ENCODE measurements around the gene PLA2G2D. TPM values are rescaled to one million over a fixed set of nuclear protein-coding genes. Genes with fewer than 3 reads are reported as not detected.

PLA2G2D gene
- total RNA-seq, 3 donors from 2014 or later (not counting 1 experiment from before 2014, with no cell fraction given) = not detected

DNA sequence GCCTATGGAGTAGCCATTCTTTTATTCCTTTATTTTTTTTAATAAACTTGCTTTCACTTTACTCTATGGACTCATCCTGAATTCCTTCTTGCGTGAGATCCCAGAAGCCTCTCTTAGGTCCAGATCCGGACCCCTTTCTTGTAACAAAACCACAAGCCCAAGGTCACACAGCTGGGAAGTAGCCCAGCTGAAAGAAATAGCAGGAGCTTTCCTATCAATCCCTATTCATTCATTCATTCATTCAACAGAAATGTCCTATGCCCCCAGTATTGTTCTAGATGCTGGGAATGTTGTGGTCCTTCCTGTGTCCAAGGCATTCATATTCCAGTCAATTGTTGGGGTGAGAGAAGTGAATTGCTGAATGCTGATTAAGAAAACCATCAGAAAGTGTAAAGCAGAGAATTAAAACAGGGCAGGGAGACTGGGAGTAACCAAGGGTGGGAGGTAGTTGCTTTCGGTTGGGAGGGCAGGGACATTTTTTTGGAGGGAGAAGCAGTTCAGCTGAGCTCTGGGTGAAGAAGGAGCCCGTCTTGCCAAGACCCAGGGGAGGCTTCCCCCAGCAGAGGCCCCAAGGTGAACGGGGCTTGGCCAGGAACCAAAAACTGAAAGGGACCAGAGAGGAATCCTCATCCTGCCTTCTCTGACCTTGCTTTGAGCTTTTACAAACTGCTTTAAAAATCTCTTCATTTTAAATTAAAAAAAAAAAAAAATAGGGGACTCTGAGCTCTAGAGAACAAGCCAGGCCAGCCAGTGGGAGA lies 10.8 kb downstream of the PLA2G2D start:
- Histone ChIP-seq H3K36me3 (ENCODE audit: control insufficient read depth, insufficient read depth, low read length) (no peaks in the 10 kb centered on the region), H3K4me1 (ENCODE audit: control insufficient read depth, insufficient read depth, low read length) (no peaks in the 10 kb centered on the region), H3K27ac (ENCODE audit: low read length) (no peak overlapping the region), H3K4me3 (ENCODE audit: low read length) (no peak overlapping the region), H3K9me3 (ENCODE audit: control insufficient read depth, insufficient read depth, low read length) (no peaks in the 10 kb centered on the region), H3K27me3 (ENCODE audit: control insufficient read depth, insufficient read depth, low read length) (no peaks in the 10 kb centered on the region)
- Mint-ChIP-seq H3K27me3 (ENCODE audit: low read depth in 2 of 2) (peaks cover 6 to 7% of the 10 kb centered on the region in 2 donors), H3K27ac (no peak overlapping the region), H3K9me3 (no peaks in the 10 kb centered on the region), H3K36me3 (no peaks in the 10 kb centered on the region), H3K4me3 (no peak overlapping the region), H3K4me1 (no peaks in the 10 kb centered on the region)
- 61% methylated on average over 5 of the region's 5 CpGs for WGBS (ENCODE audit: insufficient coverage)
- DNase-seq = no peak
- TF ChIP-seq, protein P1, sequence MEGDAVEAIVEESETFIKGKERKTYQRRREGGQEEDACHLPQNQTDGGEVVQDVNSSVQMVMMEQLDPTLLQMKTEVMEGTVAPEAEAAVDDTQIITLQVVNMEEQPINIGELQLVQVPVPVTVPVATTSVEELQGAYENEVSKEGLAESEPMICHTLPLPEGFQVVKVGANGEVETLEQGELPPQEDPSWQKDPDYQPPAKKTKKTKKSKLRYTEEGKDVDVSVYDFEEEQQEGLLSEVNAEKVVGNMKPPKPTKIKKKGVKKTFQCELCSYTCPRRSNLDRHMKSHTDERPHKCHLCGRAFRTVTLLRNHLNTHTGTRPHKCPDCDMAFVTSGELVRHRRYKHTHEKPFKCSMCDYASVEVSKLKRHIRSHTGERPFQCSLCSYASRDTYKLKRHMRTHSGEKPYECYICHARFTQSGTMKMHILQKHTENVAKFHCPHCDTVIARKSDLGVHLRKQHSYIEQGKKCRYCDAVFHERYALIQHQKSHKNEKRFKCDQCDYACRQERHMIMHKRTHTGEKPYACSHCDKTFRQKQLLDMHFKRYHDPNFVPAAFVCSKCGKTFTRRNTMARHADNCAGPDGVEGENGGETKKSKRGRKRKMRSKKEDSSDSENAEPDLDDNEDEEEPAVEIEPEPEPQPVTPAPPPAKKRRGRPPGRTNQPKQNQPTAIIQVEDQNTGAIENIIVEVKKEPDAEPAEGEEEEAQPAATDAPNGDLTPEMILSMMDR (IDR thresholded peaks at IDR 0.05) = no peak
- no peak for ATAC-seq
- intact Hi-C loops (cut with micrococcal nuclease) = no loop called here

DNA sequence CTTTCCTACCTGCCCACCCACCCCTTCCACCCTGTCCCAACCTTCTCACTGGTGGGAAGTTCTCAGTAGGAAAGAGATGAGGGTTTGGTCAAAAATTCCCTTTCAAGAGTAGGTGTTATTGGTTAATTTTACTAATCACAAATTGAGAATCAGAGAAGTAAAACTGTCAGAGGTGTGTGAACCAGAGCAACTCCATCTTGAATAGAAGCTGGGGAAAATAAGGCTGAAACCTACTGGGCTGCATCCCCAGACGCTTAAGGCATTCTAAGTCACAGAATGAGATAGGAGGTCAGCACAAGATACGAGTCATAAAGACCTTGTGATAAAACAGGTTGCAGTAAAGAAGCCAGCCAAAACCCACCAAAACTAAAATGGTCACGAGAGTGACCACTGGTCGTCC lies 11.5 kb downstream of the PLA2G2D start:
- Histone ChIP-seq H3K27me3 (ENCODE audit: control insufficient read depth, insufficient read depth, low read length) (no peaks in the 10 kb centered on the region), H3K36me3 (ENCODE audit: control insufficient read depth, insufficient read depth, low read length) (no peaks in the 10 kb centered on the region), H3K4me3 (ENCODE audit: low read length) (no peak overlapping the region), H3K4me1 (ENCODE audit: control insufficient read depth, insufficient read depth, low read length) (no peaks in the 10 kb centered on the region), H3K27ac (ENCODE audit: low read length) (no peak overlapping the region), H3K9me3 (ENCODE audit: control insufficient read depth, insufficient read depth, low read length) (no peaks in the 10 kb centered on the region)
- WGBS (ENCODE audit: insufficient coverage) = 87% methylated on average over 4 of the region's 4 CpGs
- H3K36me3 Mint-ChIP-seq = no peaks in the 10 kb centered on the region
- no peak overlapping the region for H3K4me3 Mint-ChIP-seq
- H3K27me3 Mint-ChIP-seq (ENCODE audit: low read depth in 2 of 2) = peaks cover 0 to 6% of the 10 kb centered on the region in 2 donors
- H3K27ac Mint-ChIP-seq = no peak overlapping the region
- DNase-seq = no peak
- H3K4me1 Mint-ChIP-seq = no peaks in the 10 kb centered on the region
- intact Hi-C loops (cut with micrococcal nuclease) = no loop called here
- ATAC-seq = no peak
- TF ChIP-seq, protein P1 (IDR thresholded peaks at IDR 0.05) = no peak
- H3K9me3 Mint-ChIP-seq = no peaks in the 10 kb centered on the region

DNA sequence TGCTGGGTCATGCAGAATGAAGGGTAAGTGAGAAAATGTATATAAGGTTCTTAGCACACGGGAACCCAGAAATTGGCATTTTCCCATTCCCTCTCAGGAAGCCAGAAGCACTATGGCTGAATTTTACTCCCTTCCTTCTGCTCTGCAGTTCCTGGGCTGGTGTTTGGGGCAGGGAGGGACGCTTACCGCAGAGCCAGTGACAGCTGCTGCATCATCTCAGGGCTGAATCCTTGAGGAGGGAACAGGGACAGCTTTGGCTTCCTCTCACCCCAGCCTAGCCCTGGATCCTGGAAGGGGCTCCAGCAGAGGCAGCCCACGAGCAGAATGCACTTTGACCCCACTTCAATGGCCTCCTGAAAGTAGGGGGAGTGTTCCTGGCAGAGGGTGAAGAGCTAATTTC lies 12.0 kb downstream of the PLA2G2D start:
- Histone ChIP-seq H3K9me3 (ENCODE audit: control insufficient read depth, insufficient read depth, low read length) (no peaks in the 10 kb centered on the region), H3K27ac (ENCODE audit: low read length) (no peak overlapping the region), H3K4me1 (ENCODE audit: control insufficient read depth, insufficient read depth, low read length) (no peaks in the 10 kb centered on the region), H3K36me3 (ENCODE audit: control insufficient read depth, insufficient read depth, low read length) (no peaks in the 10 kb centered on the region), H3K27me3 (ENCODE audit: control insufficient read depth, insufficient read depth, low read length) (no peaks in the 10 kb centered on the region), H3K4me3 (ENCODE audit: low read length) (no peak overlapping the region)
- Mint-ChIP-seq H3K27ac (no peak overlapping the region), H3K9me3 (no peaks in the 10 kb centered on the region), H3K4me1 (no peaks in the 10 kb centered on the region), H3K27me3 (ENCODE audit: low read depth in 2 of 2) (peaks cover 0 to 6% of the 10 kb centered on the region in 2 donors), H3K4me3 (no peak overlapping the region), H3K36me3 (no peaks in the 10 kb centered on the region)
- WGBS (ENCODE audit: insufficient coverage) = 52% methylated on average over 4 of the region's 4 CpGs
- intact Hi-C loops (cut with micrococcal nuclease) = no loop called here
- no peak for ATAC-seq
- TF ChIP-seq, protein P1 (IDR thresholded peaks at IDR 0.05) = no peak
- DNase-seq = no peak

DNA sequence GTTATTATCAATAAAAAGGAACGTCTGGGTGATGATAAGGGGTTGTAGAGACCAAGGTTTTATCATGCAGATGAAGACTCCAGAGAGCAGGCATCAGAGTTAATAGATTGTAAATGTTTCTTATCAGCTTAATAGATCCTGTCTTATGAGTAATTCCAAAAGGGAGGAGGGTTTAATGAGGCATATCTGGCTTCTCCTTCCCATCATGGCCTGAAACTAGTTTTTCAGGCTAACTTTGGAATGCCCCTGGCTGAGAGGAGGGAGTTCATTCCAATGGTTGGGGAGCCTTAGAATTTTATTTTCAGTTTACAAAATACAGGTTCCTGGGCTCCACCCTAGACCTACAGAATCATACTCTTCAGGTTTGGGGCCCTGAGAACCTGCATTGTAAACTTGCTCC lies 13.5 kb downstream of the PLA2G2D start:
- no peaks in the 10 kb centered on the region for H3K36me3 Mint-ChIP-seq
- TF ChIP-seq, protein P1 (IDR thresholded peaks at IDR 0.05) = no peak
- H3K4me3 Mint-ChIP-seq = no peak overlapping the region
- Histone ChIP-seq H3K4me3 (ENCODE audit: low read length) (no peak overlapping the region), H3K9me3 (ENCODE audit: control insufficient read depth, insufficient read depth, low read length) (no peaks in the 10 kb centered on the region), H3K4me1 (ENCODE audit: control insufficient read depth, insufficient read depth, low read length) (peaks cover 3% of the 10 kb centered on the region), H3K27me3 (ENCODE audit: control insufficient read depth, insufficient read depth, low read length) (no peaks in the 10 kb centered on the region), H3K27ac (ENCODE audit: low read length) (no peak overlapping the region), H3K36me3 (ENCODE audit: control insufficient read depth, insufficient read depth, low read length) (no peaks in the 10 kb centered on the region)
- intact Hi-C loops (cut with micrococcal nuclease) = no loop called here
- ATAC-seq (no peak), DNase-seq (no peak)
- H3K9me3 Mint-ChIP-seq = no peaks in the 10 kb centered on the region
- H3K4me1 Mint-ChIP-seq = no peaks in the 10 kb centered on the region
- 79% methylated on average over 1 of the region's 1 CpG for WGBS (ENCODE audit: insufficient coverage)
- H3K27ac Mint-ChIP-seq = no peak overlapping the region
- peaks cover 0 to 6% of the 10 kb centered on the region in 2 donors for H3K27me3 Mint-ChIP-seq (ENCODE audit: low read depth in 2 of 2)
